Activated CD8-positive, alpha-beta memory T cell treated with anti-CD3 and anti-CD28 coated beads, Interleukin-2, amount 50 U/mL, for 24 hours (primary cell): Measurements from ENCODE around the gene KANSL3.
"Not testable (repeated sequence)": the region's sequence is repeated elsewhere in the genome, so short reads cannot be mapped to it uniquely, and the experiment has no call there.

Experiments used
- DNase-seq: peaks from one replicate; pipeline ENCODE4 v3.0.0-alpha.2; 2020; ENCODE audit errors: extremely low read depth

KANSL3 gene

GRCh38 chr2:96558485-96558884 is 79.6 kb downstream of the KANSL3 start:
- DNase-seq = no peak

GRCh38 chr2:96558061-96558460 is 80.1 kb downstream of the KANSL3 start:
- no peak for DNase-seq

- not testable (repeated sequence) for DNase-seq
These were observed 80.7 kb downstream of the KANSL3 start for GRCh38 chr2:96557421-96557820.

GRCh38 chr2:96556441-96557330 is 81.4 kb downstream of the KANSL3 start:
- no peak for DNase-seq

GRCh38 chr2:96555146-96555610 is 82.9 kb downstream of the KANSL3 start:
- no peak for DNase-seq

- DNase-seq = no peak
These were observed 83.6 kb downstream of the KANSL3 start for GRCh38 chr2:96554293-96555145.

- DNase-seq = not testable (repeated sequence)
These were observed 84.2 kb downstream of the KANSL3 start for GRCh38 chr2:96553957-96554292.

- no peak for DNase-seq
These were observed 84.7 kb downstream of the KANSL3 start for GRCh38 chr2:96553176-96553956.

GRCh38 chr2:96552315-96553175 is 85.6 kb downstream of the KANSL3 start:
- DNase-seq = no peak

GRCh38 chr2:96551605-96552314 is 86.4 kb downstream of the KANSL3 start:
- DNase-seq = no peak

GRCh38 chr2:96550787-96551604 is 87.1 kb downstream of the KANSL3 start:
- no peak for DNase-seq

GRCh38 chr2:96549967-96550786 is 87.9 kb downstream of the KANSL3 start:
- no peak for DNase-seq

GRCh38 chr2:96549466-96549785 is 88.7 kb downstream of the KANSL3 start:
- DNase-seq = no peak

- DNase-seq = no peak
These were observed 89.3 kb downstream of the KANSL3 start for GRCh38 chr2:96548558-96549465.

- no peak for DNase-seq
These were observed 90.4 kb downstream of the KANSL3 start for GRCh38 chr2:96547731-96548171.

- DNase-seq = no peak
These were observed 90.9 kb downstream of the KANSL3 start for GRCh38 chr2:96547203-96547641.

GRCh38 chr2:96546797-96547196 is 91.3 kb downstream of the KANSL3 start:
- no peak for DNase-seq
